GM19438 (cell line): ENCODE data around the gene FKTN.
"Not testable (repeated sequence)": the region's sequence is repeated elsewhere in the genome, so short reads cannot be mapped to it uniquely, and the experiment has no call there.

Source experiments
- ATAC-seq: cut with Tn5 transposase; IDR thresholded peaks from one replicate; pipeline ENCODE4 v1.9.1; 2021; ENCODE audit warnings: low read depth; ENCODE audit not compliant: unreplicated experiment

The FKTN gene

DNA sequence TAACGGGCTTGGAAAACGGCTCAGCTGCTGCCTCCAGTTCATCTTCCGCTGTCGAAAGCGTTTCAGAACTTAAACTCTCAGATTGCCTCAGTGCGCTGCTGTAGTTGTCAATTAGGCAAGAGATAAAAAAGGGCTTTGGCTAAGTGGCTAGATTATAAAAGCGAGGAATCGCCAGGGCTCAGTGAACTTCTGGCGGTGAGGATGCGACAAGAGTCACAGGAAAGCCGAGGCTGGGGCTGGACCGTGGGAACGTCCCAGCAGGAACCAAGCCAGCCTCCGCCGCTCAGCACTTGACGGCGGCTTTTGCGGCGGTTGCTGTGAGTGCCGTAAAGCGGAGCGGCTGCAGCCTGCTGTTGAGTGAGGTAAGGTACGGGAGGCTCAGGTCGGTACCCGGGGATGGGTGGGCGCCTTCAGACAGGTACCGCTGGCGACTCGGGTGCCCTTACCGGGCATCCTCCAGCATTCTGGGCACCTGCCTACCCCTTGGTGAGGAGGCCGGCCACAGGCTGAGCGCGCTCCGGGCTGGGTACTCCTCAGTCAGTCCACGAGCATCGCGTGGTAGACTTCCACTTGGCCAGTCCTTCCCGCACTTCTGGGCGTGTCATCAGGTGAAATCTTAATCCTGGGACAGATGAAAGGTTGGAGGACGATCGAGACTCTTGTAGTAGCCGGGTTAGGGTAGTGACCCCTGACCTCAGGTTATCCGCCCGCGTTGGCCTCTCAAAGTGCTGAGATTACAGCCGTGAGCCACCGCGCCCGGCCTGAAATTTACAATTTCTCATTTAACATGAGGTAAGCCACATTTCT is at the start of gene FKTN:
Gene FKTN, plus strand, starts transcription at position 328 of the 807 bp plus-strand sequence. CDS start 16,902 bp downstream, outside the sequence.
- ATAC-seq = peak; percentile 99

GRCh38 chr9:105508530-105508929 is 49.4 kb upstream of the FKTN start:
- ATAC-seq = no peak

DNA sequence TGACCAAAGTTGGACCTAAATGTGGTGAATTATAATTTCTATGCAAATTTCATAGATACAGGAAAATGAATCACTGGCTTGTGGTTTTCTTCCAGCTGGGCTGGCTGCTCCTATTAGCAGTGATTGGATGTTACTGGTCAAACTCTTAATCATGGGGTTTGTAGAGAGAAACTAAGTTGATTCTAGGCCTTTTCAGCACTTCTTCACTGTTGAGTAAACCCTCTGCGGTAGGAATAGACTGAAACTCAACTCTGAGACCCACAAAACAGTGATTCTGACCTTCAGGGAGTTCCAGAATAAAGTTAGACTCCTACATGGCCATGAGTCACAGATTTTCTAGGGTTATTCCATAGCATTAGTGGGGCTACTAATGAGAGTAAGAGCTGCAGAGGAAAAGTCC is 47.9 kb upstream of the FKTN start:
- no peak for ATAC-seq

GRCh38 chr9:105511446-105511845 is 46.5 kb upstream of the FKTN start:
- no peak for ATAC-seq

DNA sequence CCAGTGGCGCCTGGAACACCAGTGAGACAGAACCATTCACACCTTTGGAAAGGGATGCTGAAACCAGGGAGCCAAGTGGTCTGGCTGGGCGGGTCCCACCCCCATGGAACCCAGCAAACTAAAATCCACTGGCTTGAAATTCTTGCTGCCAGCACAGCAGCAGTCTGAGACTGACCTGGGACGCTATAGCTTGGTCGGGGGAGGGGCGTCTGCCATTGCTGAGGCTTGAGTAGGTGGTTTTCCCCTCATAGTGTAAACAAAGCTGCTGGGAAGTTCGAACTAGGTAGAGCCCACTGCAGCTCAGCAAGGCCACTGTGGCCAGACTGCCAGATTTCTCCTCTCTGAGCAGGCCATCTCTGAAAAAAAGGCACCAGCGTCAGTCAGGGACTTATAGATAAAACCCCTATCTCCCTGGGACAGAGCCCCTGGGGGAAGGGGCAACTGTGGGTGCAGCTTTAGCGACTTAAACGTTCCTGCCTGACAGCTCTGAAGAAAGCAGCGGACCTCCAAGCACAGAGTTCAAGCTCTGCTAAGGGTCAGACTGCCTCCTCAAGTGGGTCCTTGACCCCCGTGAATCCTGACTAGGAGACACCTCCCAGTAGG is 42.0 kb upstream of the FKTN start:
- no peak for ATAC-seq

DNA sequence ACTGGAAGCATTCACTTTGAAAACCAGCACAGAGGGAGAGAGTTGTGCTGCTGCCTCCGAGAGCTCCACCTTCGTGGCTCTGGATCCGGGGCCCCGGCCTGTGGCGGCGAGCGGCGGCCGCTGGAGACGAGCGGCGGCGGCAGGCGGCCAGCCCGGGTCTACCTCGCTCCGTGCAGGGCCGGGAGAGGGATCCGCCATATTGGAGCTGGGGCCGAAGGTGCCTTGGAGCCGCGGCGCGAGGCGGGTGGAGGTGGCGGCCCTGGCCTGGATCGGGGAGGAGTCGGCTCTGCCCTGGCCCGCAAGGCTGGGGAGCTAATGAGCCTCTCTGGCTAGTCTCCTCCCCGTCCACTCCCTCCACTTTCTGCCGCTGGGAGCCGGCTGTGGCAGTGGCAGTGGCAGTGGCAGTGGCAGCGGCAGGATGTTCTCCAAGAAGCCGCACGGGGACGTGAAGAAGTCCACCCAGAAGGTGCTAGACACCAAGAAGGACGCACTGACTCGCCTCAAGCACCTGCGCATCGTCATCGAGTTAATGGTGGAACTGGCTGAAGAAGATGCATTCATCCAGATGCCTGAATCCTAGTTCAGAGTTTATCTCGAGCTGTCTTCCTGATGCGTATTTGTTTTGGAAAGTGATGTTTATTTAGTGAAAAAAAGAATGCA is 38.1 kb upstream of the FKTN start:
- peak; percentile 73 for ATAC-seq

- ATAC-seq = not testable (repeated sequence)
Observed at GRCh38 chr9:105520992-105521391, 36.9 kb upstream of the FKTN start.

DNA sequence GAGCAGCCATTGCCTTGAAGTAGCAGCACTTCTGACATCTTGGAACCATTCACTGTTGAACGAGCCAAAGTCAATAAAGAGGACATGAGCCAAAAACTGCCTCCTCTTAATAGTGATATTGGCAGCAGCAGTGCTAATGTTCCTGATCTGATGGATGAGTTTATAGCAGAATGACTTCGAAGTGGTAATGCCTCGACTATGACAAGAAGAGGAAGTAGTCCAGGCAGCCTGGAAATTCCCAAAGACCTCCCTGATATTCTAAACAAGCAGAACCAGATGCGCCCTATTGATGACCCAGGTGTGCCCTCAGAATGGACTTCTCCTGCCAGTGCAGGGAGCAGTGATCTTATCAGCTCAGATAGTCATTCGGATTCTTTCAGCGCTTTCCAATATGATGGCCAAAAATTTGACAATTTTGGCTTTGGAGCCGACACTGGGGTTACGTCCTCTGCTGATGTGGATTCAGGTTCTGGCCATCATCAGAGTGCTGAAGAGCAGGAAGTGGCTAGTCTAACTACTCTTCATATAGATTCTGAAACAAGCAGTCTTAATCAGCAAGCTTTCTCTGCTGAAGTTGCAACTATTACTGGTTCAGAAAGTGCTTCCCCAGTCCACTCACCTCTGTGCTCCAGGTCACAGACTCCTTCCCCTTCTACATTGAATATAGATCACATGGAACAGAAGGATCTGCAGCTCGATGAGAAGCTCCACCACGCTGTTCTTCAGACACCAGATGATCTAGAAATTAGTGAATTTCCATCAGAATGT is 35.1 kb upstream of the FKTN start:
- ATAC-seq = peak; percentile 51

DNA sequence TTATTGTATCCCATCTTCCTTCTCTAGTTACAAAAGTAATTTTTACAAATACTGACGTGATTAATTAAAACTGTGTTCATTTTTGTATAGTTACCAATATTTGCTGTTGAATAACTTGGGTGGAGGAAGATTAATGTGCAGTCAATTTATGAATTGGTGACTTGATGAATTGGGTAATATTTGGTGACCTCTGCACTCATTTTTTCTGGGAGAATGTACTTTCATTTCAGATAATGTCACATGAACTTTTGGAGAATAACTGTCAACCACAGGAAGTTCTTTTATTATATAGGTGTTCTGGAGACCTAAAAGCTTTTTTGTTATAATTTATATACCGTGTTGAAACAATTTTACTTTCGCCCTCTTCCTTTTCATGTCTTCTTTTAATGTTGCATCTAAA is 26.4 kb upstream of the FKTN start:
- no peak for ATAC-seq

GRCh38 chr9:105535920-105536668 is 21.8 kb upstream of the FKTN start:
- no peak for ATAC-seq

DNA sequence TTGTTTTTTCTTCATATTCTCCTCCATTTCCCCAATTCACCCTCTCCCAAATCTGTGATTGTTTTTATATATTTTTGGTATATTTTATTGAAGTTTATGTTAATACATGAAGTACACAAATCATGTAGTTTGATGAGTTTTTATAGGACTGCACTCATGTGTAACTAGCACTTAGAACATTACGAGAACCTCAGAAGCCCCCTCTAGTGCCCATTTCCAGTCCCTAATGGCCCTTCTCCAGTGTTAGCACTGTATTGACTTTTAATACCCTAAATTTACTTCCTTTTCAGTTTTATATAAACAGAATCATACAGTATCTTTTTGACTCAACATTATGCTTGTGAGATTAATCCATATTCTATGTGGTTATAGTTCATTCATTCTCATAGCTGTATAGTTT is 18.5 kb upstream of the FKTN start:
- ATAC-seq = no peak

DNA sequence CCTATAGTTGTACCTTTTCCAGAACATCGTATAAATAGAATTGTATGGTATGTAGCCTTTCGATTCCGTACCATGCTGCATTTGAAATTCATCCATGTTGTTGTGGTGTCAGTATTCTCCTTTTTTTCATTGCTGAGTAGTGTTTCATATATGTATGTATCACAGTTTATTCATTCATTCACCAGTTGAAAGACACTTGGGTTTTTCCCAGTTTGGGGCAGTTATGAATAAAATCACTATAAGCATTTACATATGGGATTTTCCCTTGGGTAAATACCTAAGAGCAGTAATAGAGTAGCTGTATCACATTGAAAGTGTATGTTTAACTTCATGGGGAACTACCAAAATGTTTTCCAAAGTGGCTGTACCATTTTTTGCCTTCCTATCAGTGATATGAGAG is 16.1 kb upstream of the FKTN start:
- ATAC-seq = no peak

DNA sequence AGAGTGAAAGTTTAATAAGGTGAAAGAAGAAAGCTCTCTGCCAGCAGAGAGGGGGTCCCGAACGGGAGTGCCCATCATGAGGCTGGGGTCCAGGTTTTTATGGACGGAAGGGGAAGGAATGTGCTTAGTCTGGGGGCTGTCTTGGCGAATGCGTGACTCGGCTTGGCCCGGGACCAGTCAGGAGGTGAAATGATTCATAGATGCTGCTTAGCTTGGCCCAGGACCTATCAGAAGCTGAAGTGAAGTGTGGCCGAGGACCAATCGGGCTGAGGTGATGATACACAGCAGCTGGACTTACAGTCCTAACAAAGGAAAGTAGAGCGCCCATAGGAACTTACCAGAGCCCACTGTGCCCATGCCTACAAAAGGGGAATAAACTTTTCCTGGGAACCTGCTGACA is 3.9 kb upstream of the FKTN start:
- ATAC-seq = no peak

- ATAC-seq = no peak
Observed at GRCh38 chr9:105572455-105572854, 14.5 kb downstream of the FKTN start.

- not testable (repeated sequence) for ATAC-seq
Observed at GRCh38 chr9:105579952-105580351, 22.0 kb downstream of the FKTN start.

DNA sequence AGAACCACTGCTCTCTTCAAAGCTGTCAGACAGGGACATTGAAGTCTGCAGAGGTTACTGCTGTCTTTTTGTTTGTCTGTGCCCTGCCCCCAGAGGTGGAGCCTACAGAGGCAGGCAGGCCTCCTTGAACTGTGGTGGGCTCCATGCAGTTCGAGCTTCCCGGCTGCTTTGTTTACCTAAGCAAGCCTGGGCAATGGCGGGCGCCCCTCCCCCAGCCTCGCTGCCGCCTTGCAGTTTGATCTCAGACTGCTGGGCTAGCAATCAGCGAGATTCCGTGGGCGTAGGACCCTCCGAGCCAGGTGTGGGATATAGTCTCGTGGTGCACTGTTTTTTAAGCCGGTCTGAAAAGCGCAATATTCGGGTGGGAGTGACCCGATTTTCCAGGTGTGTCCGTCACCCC is 23.6 kb downstream of the FKTN start:
- ATAC-seq = not testable (repeated sequence)

DNA sequence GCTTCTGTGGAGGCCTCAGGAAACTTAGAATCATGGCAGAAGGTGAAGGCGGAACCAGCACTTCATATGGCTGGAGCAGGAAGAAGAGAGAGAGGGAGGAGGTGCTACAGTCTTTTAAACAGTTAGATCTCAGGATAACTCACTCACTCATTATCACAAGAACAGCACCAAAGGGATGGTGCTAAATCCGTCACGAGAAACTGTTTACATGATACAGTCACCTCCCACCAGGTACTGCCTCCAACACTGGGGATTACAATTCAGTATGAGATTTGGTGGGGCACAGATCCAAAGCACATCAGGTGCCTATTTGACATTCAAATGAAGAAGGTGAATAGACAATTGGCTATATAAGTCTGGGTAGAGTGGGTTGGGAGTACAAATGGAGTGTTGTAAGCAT is 35.2 kb downstream of the FKTN start:
- no peak for ATAC-seq

DNA sequence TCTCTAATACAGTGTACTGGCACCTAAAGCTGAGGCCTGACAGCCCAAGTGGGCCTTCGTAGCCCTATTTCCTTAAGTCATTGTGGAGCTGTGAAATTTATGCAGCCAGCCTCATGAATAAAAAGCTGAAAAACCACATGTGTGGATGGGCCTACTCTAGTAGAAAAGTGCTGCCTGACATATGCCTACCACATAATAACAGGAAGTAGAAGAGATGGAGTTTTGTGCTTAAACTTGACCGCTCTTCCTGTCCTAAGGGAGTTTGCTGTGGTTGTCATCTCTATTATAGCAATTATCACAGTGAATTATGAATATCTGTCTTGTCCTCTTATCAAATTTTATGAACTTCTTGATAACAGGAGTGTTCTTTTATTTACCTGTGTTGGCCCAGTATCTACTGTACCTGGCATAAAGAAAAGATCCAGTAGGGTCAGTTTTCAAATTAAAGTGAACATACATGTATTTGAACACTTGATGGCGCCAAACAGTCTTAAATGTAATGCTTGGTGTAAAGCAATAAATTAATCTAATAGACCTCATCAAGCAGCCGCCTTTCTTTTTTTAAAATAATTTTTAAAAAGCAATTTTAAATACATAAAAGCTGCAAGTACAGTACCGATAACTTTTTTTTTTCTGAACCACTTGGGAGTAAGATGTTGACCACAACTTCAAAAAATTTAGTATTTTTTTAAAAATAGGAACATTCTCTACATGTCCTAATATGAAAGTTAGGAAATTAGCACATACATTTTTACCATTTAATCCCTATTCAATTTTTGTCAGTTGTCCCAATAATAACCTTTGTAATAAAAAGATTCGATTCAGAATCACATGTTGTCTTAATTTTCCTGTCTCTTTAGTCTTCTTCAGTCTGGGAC is 51.0 kb downstream of the FKTN start:
- ATAC-seq = no peak

DNA sequence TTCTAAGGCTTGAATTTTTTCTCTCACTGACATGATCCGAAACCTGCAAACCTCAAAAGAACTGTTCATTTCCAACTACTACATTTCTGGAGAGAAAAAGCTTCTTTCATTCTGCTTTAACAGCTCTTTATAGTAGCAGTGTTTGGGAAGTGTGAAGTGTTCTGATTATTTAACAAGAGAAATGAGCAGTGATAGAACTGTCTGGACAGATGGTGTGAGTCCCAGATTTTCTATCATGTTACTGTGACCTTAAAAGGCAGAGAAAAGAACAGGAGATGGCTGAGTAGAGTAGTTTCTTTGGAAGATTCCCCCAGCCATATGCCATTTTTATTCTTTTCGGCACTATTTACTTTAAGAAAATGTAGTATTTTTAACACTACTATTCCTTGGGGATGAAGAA is 63.1 kb downstream of the FKTN start:
- ATAC-seq = no peak
